ENCODE measurements around the gene PTPRR.
A peak's percentile ranks its signal among the peaks of the same experiment; 100 is the strongest.

Gene PTPRR

GRCh38 chr12:70730675-70731180 is 189.8 kb downstream of the PTPRR start:
- H3K4me1 ChIP-seq (ENCODE audit: control insufficient read depth, insufficient read depth, low read length, poor library complexity, severe bottlenecking), result no peaks in the 10 kb centered on the region
- H3K9me3 ChIP-seq (ENCODE audit: control insufficient read depth, low read length), result no peaks in the 10 kb centered on the region
- WGBS, 2 experiments (ENCODE audit: insufficient coverage in 2 of 2), result 73 to 88% methylated on average over 2 of the region's 2 CpGs
- no peak overlapping the region for H3K4me3 ChIP-seq (ENCODE audit: extremely low read depth, insufficient read depth, low read length, poor library complexity, severe bottlenecking)
- no peaks in the 10 kb centered on the region for H3K36me3 ChIP-seq (ENCODE audit: control insufficient read depth, insufficient read depth, low read length)
- no peak overlapping the region for H3K27ac ChIP-seq (ENCODE audit: low read depth, low read length, severe bottlenecking)

DNA sequence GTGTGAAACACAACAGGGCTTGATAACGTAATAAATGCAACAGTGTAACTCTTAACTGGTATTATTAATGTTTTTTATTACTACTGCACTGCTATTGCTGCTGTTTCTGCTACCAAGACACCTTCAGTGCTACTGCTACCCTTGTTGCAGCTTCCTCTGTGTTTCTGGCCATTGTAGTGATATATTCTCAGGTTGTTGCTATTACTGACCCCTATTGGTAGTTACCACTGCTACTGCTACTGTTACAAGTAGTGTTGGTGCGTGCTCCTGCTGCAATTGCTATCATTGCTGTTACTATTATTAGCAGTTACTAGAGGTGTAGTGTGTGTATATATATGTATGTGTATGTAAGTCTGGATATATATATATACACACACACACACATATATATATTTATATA is 196.1 kb downstream of the PTPRR start:
- Histone ChIP-seq H3K4me3 (ENCODE audit: extremely low read depth, insufficient read depth, low read length, poor library complexity, severe bottlenecking) (no peak overlapping the region), H3K36me3 (ENCODE audit: control insufficient read depth, insufficient read depth, low read length) (no peaks in the 10 kb centered on the region), H3K9me3 (ENCODE audit: control insufficient read depth, low read length) (no peaks in the 10 kb centered on the region), H3K27ac (ENCODE audit: low read depth, low read length, severe bottlenecking) (no peak overlapping the region), H3K4me1 (ENCODE audit: control insufficient read depth, insufficient read depth, low read length, poor library complexity, severe bottlenecking) (no peaks in the 10 kb centered on the region)
- WGBS, 2 experiments (ENCODE audit: insufficient coverage in 2 of 2), result no CpG with 5 or more reads among the region's 2 CpGs

GRCh38 chr12:70722584-70723343 is 197.8 kb downstream of the PTPRR start:
- Histone ChIP-seq H3K9me3 (ENCODE audit: control insufficient read depth, low read length) (no peaks in the 10 kb centered on the region), H3K4me3 (ENCODE audit: extremely low read depth, insufficient read depth, low read length, poor library complexity, severe bottlenecking) (no peak overlapping the region), H3K36me3 (ENCODE audit: control insufficient read depth, insufficient read depth, low read length) (no peaks in the 10 kb centered on the region), H3K4me1 (ENCODE audit: control insufficient read depth, insufficient read depth, low read length, poor library complexity, severe bottlenecking) (no peaks in the 10 kb centered on the region), H3K27ac (ENCODE audit: low read depth, low read length, severe bottlenecking) (peak overlapping the region; percentile 61)
- 93 to 95% methylated on average over 3 to 5 of the region's 6 CpGs for WGBS, 2 experiments (ENCODE audit: insufficient coverage in 2 of 2)

GRCh38 chr12:70721656-70722357 is 198.7 kb downstream of the PTPRR start:
- Histone ChIP-seq H3K27ac (ENCODE audit: low read depth, low read length, severe bottlenecking) (peak overlapping the region; percentile 61), H3K36me3 (ENCODE audit: control insufficient read depth, insufficient read depth, low read length) (no peaks in the 10 kb centered on the region), H3K4me1 (ENCODE audit: control insufficient read depth, insufficient read depth, low read length, poor library complexity, severe bottlenecking) (no peaks in the 10 kb centered on the region), H3K4me3 (ENCODE audit: extremely low read depth, insufficient read depth, low read length, poor library complexity, severe bottlenecking) (no peak overlapping the region), H3K9me3 (ENCODE audit: control insufficient read depth, low read length) (no peaks in the 10 kb centered on the region)
- 55 to 60% methylated on average over 2 to 4 of the region's 11 CpGs for WGBS, 2 experiments (ENCODE audit: insufficient coverage in 2 of 2)

DNA sequence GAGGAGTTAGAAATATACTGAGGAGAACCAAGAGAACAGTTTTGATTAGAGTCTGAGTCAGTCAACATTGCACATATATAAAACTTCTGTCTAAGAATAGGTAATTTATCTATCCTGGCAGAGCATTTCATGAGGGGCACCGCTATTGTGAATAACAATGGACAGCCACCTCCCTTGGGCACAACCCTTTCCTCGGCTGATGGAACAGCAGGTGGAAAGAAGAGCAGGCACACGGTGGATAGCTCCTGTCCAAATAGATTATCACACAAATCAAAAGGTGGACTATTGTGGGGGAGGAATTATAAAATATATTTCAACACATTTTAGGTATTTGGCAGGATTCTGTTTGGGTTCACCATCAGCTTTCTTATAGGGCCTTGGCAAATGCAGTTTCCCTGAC is 199.3 kb downstream of the PTPRR start:
- no peaks in the 10 kb centered on the region for H3K4me1 ChIP-seq (ENCODE audit: control insufficient read depth, insufficient read depth, low read length, poor library complexity, severe bottlenecking)
- H3K27ac ChIP-seq (ENCODE audit: low read depth, low read length, severe bottlenecking), result no peak overlapping the region
- WGBS, 2 experiments (ENCODE audit: insufficient coverage in 2 of 2), result 80% methylated on average over 1 of the region's 3 CpGs; no CpG with 5 or more reads in 1 of the 2 experiments
- H3K4me3 ChIP-seq (ENCODE audit: extremely low read depth, insufficient read depth, low read length, poor library complexity, severe bottlenecking), result no peak overlapping the region
- no peaks in the 10 kb centered on the region for H3K9me3 ChIP-seq (ENCODE audit: control insufficient read depth, low read length)
- no peaks in the 10 kb centered on the region for H3K36me3 ChIP-seq (ENCODE audit: control insufficient read depth, insufficient read depth, low read length)

DNA sequence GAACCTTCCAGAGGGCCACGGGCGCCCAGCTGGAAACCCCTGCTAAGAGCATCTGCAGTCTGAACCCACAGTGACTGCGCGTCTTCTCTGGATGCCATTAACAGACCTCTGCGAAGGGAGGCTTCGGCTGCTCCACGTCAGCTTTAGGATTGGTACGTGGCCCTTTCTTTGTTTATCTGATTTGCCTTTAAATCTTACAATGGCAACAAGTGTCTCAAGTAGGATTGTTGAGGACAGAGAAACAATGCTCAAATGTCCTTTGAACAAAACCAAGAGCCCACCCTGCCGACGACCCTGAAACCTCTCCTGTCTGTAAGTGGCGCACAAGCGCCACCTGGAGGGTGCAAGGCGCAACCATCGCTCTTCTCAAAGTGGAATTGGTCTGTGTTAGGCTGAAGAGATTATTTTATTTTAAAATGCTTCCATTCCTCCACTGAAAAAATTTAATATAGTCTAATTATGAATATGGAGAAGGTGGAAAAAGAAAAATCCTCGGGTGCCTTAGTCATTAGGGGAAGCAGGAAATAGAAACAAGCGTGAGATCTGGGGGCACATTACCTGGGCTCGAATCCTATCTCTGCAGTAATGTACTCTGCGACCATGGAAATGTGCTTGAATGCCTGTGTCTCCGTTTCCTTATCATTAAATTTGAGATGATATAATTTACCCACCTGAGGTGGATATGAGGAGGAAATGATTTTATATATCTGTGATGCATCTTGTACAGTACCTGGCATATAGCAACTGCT is 200.7 kb downstream of the PTPRR start:
- H3K36me3 ChIP-seq (ENCODE audit: control insufficient read depth, insufficient read depth, low read length), result no peaks in the 10 kb centered on the region
- 56 to 58% methylated on average over 12 to 13 of the region's 19 CpGs for WGBS, 2 experiments (ENCODE audit: insufficient coverage in 2 of 2)
- H3K9me3 ChIP-seq (ENCODE audit: control insufficient read depth, low read length), result no peaks in the 10 kb centered on the region
- H3K4me1 ChIP-seq (ENCODE audit: control insufficient read depth, insufficient read depth, low read length, poor library complexity, severe bottlenecking), result no peaks in the 10 kb centered on the region
- H3K4me3 ChIP-seq (ENCODE audit: extremely low read depth, insufficient read depth, low read length, poor library complexity, severe bottlenecking), result no peak overlapping the region
- no peak overlapping the region for H3K27ac ChIP-seq (ENCODE audit: low read depth, low read length, severe bottlenecking)

DNA sequence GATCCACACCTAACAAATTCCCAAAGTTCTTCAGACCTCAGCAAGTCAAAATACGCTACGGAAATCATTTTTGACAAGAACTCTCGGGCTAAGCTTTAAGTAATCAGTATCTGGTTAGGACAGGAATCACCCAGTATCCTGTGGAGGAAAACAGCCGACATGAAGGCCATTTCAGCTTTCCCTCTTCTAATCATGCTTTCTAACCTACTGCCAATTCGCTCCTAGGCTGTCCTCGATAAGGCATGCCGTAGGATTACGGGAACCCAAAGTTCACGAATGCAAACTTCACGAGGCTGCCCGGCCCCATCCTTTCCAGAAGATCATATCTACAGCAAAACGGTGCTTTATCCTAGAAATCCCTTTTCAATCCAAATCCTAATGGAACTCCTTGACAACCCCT is 201.5 kb downstream of the PTPRR start:
- no peaks in the 10 kb centered on the region for H3K4me1 ChIP-seq (ENCODE audit: control insufficient read depth, insufficient read depth, low read length, poor library complexity, severe bottlenecking)

DNA sequence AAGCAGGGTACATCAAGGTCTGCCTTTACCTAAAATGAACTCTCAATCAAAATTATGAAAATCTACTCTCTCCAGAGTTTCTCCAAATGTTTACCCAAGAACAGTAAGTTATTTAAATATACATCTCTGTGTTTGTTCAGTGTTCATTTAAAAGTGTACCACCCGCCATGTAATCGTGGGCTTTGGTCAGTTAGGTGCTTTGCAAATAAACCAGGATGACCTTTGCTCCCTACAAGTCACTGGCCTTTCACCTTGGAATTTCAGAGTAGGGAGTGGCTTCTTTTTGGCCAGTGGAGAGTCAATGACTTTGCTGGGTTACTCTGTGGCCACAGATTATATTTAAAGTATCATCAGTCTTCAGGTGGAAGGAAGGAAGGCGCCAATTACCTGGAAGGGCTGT is 208.7 kb downstream of the PTPRR start:
- no peak overlapping the region for H3K27ac ChIP-seq (ENCODE audit: low read depth, low read length, severe bottlenecking)
- no peak overlapping the region for H3K4me3 ChIP-seq (ENCODE audit: extremely low read depth, insufficient read depth, low read length, poor library complexity, severe bottlenecking)
- H3K36me3 ChIP-seq (ENCODE audit: control insufficient read depth, insufficient read depth, low read length), result no peaks in the 10 kb centered on the region
- no peaks in the 10 kb centered on the region for H3K4me1 ChIP-seq (ENCODE audit: control insufficient read depth, insufficient read depth, low read length, poor library complexity, severe bottlenecking)
- WGBS, 2 experiments (ENCODE audit: insufficient coverage in 2 of 2), result no CpG with 5 or more reads among the region's 3 CpGs
- H3K9me3 ChIP-seq (ENCODE audit: control insufficient read depth, low read length), result no peaks in the 10 kb centered on the region

More for the DNA sequence above, 201.5 kb downstream of the PTPRR start:
- Histone ChIP-seq H3K27ac (ENCODE audit: low read depth, low read length, severe bottlenecking) (no peak overlapping the region), H3K9me3 (ENCODE audit: control insufficient read depth, low read length) (no peaks in the 10 kb centered on the region), H3K36me3 (ENCODE audit: control insufficient read depth, insufficient read depth, low read length) (no peaks in the 10 kb centered on the region), H3K4me3 (ENCODE audit: extremely low read depth, insufficient read depth, low read length, poor library complexity, severe bottlenecking) (no peak overlapping the region)
- 95 to 96% methylated on average over 10 to 11 of the region's 12 CpGs for WGBS, 2 experiments (ENCODE audit: insufficient coverage in 2 of 2)

GRCh38 chr12:70709022-70709421 is 211.5 kb downstream of the PTPRR start:
- no peak overlapping the region for H3K27ac ChIP-seq (ENCODE audit: low read depth, low read length, severe bottlenecking)
- H3K4me1 ChIP-seq (ENCODE audit: control insufficient read depth, insufficient read depth, low read length, poor library complexity, severe bottlenecking), result no peaks in the 10 kb centered on the region
- no peak overlapping the region for H3K4me3 ChIP-seq (ENCODE audit: extremely low read depth, insufficient read depth, low read length, poor library complexity, severe bottlenecking)
- H3K36me3 ChIP-seq (ENCODE audit: control insufficient read depth, insufficient read depth, low read length), result no peaks in the 10 kb centered on the region
- 80% methylated on average over 1 of the region's 2 CpGs; no CpG with 5 or more reads in 1 of the 2 experiments for WGBS, 2 experiments (ENCODE audit: insufficient coverage in 2 of 2)
- no peaks in the 10 kb centered on the region for H3K9me3 ChIP-seq (ENCODE audit: control insufficient read depth, low read length)

GRCh38 chr12:70706611-70707010 is 213.9 kb downstream of the PTPRR start:
- Histone ChIP-seq H3K9me3 (ENCODE audit: control insufficient read depth, low read length) (no peaks in the 10 kb centered on the region), H3K4me1 (ENCODE audit: control insufficient read depth, insufficient read depth, low read length, poor library complexity, severe bottlenecking) (no peaks in the 10 kb centered on the region), H3K4me3 (ENCODE audit: extremely low read depth, insufficient read depth, low read length, poor library complexity, severe bottlenecking) (no peak overlapping the region), H3K36me3 (ENCODE audit: control insufficient read depth, insufficient read depth, low read length) (no peaks in the 10 kb centered on the region), H3K27ac (ENCODE audit: low read depth, low read length, severe bottlenecking) (no peak overlapping the region)
- WGBS, 2 experiments (ENCODE audit: insufficient coverage in 2 of 2), result 92% methylated on average over 2 of the region's 2 CpGs; no CpG with 5 or more reads in 1 of the 2 experiments

All from mesodermal cell (in vitro differentiated cells).